Urinary bladder (tissue), 4 donors: ENCODE results near the gene TNNI3K. TPM values are rescaled to one million over a fixed set of nuclear protein-coding genes. Genes with fewer than 3 reads are reported as not detected.

ENCODE experiments used
- DNase-seq: peaks from one replicate; pipeline ENCODE4 v3.0.0-alpha.2; 2015; ENCODE audit errors: extremely low spot score
- H3K27ac ChIP-seq: one replicate; pipeline ENCODE4 v1.5.1; 2013; ENCODE audit warnings: low read depth, mild to moderate bottlenecking, moderate library complexity
- H3K36me3 ChIP-seq: one replicate; pipeline ENCODE4 v1.6.1; 2013; ENCODE audit warnings: mild to moderate bottlenecking, moderate library complexity; ENCODE audit not compliant: insufficient read depth
- H3K4me1 ChIP-seq: one replicate; pipeline ENCODE4 v1.6.1; 2013; ENCODE audit warnings: mild to moderate bottlenecking, moderate library complexity; ENCODE audit not compliant: insufficient read depth
- H3K4me3 ChIP-seq: one replicate; pipeline ENCODE4 v1.5.1; 2013; ENCODE audit warnings: low read depth, low read length
- WGBS: extraction: QIAGEN DNeasy Blood & Tissue Kit; methylation state at CpG from one replicate; pipeline ENCODE4 v1.1.7; 2013; 5-methylcytosine and 5-hydroxymethylcytosine counted together
- polyA plus RNA-seq: library from polyadenylated mRNA; stranded (reverse); fragments of 200-250 nt; gene quantifications from one replicate; pipeline ENCODE4 v1.2.3, GENCODE V29; 2013
- total RNA-seq: library from RNA; depleted of rRNA; stranded (reverse); fragments of >200 nt; gene quantifications from one replicate; pipeline ENCODE4 v1.2.3, GENCODE V29; 2014
- donor health status: healthy with polysubstance abuse.
- donor health status: healthy.

TNNI3K gene
- total and polyA plus RNA-seq, 2 donors = 1.4 to 5.1 TPM

DNA sequence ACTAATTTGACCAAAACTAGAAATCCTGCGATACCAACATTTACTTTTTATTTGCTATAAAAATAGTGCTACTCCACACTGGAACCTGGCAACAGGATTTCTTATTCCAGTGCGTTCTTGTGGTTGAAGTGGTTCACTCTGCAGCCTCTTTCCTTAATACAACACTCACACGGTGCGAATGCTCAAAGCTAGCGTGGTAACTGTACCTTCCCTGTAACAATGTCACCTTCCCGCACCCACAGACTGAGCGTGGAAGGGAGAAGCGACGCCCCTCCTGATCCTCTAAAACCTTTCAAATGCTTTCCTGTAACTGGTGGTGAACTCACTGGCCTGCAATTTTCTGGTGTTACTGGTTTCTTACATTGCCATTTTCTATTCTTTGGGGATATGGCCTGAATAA, 145.1 kb downstream of the TNNI3K start:
- Histone ChIP-seq H3K4me3 (no peak overlapping the region), H3K27ac (no peak overlapping the region), H3K4me1 (no peaks in the 10 kb centered on the region), H3K36me3 (no peaks in the 10 kb centered on the region)
- DNase-seq = no peak
- WGBS = 92% methylated on average over 9 of the region's 9 CpGs

DNA sequence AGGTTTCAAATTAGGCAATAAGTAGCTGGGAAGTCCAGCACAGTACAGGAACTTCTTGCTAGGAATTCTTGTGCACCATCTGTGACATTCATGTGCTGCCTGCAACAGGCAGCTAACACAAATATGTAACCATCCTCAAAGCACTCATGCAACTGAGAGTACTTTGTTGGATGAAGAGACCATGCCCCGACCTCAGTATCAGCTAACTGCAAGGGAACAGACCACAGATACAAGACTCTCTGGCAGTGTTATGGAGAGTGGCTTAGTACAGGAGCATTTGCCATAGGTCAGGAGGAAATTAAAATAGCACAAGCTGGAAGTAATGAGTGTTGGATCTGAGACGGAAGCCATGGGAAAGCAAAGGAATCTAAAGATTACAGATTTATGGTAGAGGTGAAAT, 153.7 kb downstream of the TNNI3K start:
- no peaks in the 10 kb centered on the region for H3K36me3 ChIP-seq
- H3K4me3 ChIP-seq = no peak overlapping the region
- no peak overlapping the region for H3K27ac ChIP-seq
- no peak for DNase-seq
- H3K4me1 ChIP-seq = no peaks in the 10 kb centered on the region
- 90% methylated on average over 2 of the region's 2 CpGs for WGBS

DNA sequence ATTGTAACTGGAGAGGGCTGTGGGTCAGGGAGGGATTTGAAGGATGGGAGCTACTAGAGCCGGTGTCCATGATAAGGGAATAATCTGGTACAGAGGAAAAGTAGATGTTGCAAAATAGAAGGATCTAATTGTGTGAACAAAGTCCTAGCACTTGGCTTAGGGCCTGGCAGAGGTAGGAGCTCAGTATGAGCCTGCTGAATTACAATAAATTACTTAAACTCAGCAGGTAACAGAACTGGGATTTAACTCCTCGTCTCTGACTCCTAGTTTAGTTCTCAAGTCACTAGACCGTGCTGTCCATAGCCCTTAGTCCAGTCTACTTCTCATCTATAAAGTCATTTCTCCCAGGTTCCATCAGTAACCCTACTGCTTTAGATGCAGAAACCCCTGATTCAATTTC, 157.0 kb downstream of the TNNI3K start:
- H3K36me3 ChIP-seq = no peaks in the 10 kb centered on the region
- DNase-seq = no peak
- H3K4me1 ChIP-seq = no peaks in the 10 kb centered on the region
- no peak overlapping the region for H3K27ac ChIP-seq
- no peak overlapping the region for H3K4me3 ChIP-seq
- 78% methylated on average over 3 of the region's 3 CpGs for WGBS

DNA sequence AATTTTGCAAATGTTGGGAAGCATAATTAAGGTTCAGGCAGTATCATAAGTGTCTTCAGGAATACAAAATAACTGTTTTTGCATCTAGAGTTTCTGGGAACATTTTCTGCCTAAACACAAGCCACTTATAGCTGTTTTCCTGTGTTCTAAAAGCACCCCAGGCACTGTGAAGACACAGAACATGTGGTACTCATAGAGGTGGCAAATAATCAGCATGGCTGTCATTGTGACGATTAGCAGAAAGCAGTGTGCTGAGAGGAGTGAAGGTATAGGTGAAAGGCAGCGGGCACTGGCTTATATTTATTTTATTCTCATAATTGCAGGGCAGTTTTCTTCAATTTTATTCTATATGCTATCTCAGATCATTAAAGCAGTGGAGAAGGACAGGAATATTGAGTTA, 157.7 kb downstream of the TNNI3K start:
- no peaks in the 10 kb centered on the region for H3K36me3 ChIP-seq
- H3K4me1 ChIP-seq = no peaks in the 10 kb centered on the region
- no peak for DNase-seq
- H3K4me3 ChIP-seq = no peak overlapping the region
- no peak overlapping the region for H3K27ac ChIP-seq
- WGBS = 72% methylated on average over 2 of the region's 2 CpGs

DNA sequence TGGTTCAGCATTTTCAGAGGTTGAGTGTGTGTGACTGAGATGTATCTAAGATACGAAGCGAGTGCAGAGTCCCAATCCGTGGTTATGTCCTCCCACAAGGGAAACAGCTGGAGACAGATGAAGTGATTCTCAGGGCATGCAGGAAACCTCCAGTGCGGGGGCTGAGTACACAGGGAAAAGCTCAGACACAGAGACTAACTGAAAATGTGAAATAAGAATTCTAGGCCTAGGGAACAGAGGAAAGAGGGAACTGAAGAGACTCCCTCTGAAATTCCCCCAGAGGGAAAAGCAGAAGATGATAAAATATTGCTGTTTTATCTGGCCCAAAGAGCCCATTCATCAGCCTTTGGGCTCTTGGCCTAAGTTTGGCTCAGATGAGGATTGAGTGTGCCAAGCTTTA, 160.4 kb downstream of the TNNI3K start:
- no peaks in the 10 kb centered on the region for H3K36me3 ChIP-seq
- no peak overlapping the region for H3K4me3 ChIP-seq
- WGBS = 34% methylated on average over 4 of the region's 4 CpGs
- DNase-seq = peak; percentile 66
- H3K4me1 ChIP-seq = no peaks in the 10 kb centered on the region
- no peak overlapping the region for H3K27ac ChIP-seq

DNA sequence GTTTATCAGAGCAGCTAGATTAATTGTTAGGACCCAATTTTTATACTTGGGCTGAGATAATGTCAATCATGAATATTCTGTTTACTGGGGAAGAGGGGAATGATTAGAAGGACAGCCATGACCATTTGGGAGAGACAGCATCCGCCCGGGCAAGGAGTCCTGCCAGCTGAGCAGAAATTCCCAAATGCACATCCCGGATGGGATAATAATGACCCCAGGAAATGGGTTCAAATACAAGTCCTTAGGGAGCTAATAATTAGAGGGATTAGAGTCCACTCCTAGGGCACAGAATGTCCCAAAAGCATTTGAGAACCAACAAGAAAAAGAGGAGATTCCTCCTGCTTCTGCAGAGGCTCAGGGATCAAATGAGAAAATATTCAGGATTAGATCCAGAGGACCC, 161.3 kb downstream of the TNNI3K start:
- Histone ChIP-seq H3K36me3 (no peaks in the 10 kb centered on the region), H3K4me3 (no peak overlapping the region), H3K4me1 (no peaks in the 10 kb centered on the region), H3K27ac (no peak overlapping the region)
- DNase-seq = no peak
- 71% methylated on average over 3 of the region's 3 CpGs for WGBS

DNA sequence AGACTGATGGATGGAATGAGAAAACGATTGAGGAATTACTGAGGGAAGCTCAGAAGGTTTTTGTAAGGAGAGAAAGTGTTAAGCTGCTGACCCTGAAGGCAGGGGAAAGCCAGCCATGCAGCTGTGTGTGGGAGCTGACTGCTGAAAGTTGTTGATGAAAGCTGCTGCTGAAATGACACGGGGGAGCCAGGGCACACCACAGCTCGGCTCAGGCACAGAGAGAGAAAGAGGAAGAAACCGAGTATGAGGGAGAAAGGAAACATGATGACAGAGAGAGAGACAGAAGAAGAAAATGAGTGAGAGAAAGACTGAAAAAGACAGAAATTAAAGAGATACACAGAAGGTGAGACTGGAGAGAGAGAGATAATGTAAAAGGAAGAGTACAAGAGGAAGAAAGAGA, 161.7 kb downstream of the TNNI3K start:
- WGBS = 12% methylated on average over 4 of the region's 4 CpGs
- Histone ChIP-seq H3K27ac (no peak overlapping the region), H3K4me1 (no peaks in the 10 kb centered on the region), H3K4me3 (no peak overlapping the region), H3K36me3 (no peaks in the 10 kb centered on the region)
- no peak for DNase-seq

DNA sequence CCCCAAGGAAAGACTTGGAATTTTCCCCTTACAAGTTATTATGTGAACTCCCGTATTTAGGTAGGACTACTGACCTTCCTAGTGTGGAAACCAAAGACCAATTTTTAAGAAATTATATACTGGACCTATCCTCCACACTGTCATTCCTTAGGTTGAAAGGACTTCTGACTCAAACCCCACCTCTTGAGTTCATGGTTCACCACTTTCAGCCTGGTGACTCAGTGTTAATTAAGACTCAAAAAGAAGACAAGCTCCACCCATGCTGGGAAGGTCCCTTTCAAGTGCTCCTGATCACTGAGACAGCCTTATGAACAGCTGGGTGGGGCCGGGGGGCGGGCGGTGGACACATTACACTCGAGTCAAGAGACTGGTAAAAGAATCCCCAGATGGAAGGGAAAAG, 164.1 kb downstream of the TNNI3K start:
- Histone ChIP-seq H3K4me1 (no peaks in the 10 kb centered on the region), H3K4me3 (no peak overlapping the region), H3K27ac (no peak overlapping the region), H3K36me3 (no peaks in the 10 kb centered on the region)
- no peak for DNase-seq
- 96% methylated on average over 5 of the region's 5 CpGs for WGBS

DNA sequence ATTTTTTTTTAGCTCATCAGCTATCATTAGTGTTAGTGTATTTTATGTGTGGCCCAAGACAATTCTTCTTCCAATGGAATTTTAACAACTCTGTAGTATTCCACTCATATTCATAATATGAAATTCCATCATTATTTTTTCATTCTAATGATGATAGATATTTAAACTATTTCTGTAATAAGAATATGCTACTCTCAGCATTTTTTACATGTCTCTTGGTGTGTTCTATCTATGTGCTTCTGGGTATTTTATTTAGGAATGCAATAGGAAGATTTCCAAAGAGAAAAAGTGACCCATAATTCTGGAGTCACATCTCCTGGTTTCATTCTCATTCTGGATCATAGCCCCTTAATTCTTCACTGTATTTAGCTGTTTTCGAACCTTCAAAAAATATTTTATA, 167.7 kb downstream of the TNNI3K start:
- Histone ChIP-seq H3K27ac (no peak overlapping the region), H3K4me1 (no peaks in the 10 kb centered on the region), H3K36me3 (no peaks in the 10 kb centered on the region), H3K4me3 (no peak overlapping the region)
- DNase-seq = no peak
- 91% methylated on average over 1 of the region's 1 CpG for WGBS

DNA sequence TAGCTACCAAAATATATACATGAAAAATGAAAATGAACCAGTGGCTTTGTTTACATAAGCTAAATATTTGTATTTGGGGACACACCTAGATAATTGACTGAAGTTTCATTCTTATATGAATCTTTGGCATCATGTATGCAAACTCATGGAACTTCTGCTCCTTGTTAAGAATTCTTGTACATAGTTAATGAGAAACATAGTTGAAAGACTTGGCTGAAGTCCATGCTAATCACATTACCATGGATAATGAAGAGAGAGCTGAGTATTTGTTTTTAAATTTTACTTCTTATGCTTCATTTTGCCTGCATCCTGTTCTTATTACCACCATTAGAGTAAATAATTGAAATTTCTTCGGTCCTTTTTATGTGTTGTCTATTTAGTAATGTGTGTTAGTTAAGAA, 168.4 kb downstream of the TNNI3K start:
- WGBS = 91% methylated on average over 1 of the region's 1 CpG
- DNase-seq = no peak
- Histone ChIP-seq H3K27ac (no peak overlapping the region), H3K4me1 (no peaks in the 10 kb centered on the region), H3K4me3 (no peak overlapping the region), H3K36me3 (no peaks in the 10 kb centered on the region)

DNA sequence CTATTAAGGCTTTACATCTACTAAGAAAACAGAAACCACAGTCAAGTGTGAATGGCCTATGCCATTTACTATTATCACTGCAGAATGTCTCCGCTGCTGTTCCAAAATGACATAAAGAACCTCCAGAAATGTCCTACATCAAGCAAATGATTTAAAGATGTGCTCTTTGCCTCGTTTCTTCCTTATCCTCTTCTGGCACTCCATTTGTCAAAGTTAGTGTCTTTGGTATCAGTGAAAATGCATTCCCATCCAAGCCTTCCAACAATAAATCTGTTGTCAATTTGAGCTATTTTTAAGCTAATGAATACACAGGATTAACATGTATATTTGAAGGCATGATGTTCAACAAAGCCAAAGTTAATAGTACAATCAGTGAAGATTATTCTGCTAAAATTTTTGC, 171.6 kb downstream of the TNNI3K start:
- 48% methylated on average over 2 of the region's 2 CpGs for WGBS
- Histone ChIP-seq H3K4me3 (no peak overlapping the region), H3K27ac (no peak overlapping the region), H3K36me3 (no peaks in the 10 kb centered on the region), H3K4me1 (no peaks in the 10 kb centered on the region)
- no peak for DNase-seq

DNA sequence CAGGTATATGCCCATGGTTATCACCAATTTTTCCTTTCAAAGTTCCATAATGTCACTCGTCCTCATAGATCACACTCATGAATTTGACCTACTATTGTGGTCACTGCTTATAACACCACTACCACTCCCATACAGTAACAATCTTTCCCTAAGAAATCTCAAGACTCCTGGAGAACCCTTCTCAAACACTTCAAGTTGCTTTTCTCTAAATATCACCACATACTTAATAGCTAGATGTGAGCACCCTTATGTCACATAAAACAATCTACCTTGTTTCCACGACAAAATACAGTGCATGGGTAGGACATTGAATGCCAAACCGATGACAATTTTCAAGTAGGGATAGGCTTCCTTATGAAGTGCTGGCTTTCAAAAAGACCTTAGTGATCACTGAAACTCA, 172.7 kb downstream of the TNNI3K start:
- Histone ChIP-seq H3K36me3 (no peaks in the 10 kb centered on the region), H3K4me1 (no peaks in the 10 kb centered on the region), H3K4me3 (no peak overlapping the region), H3K27ac (no peak overlapping the region)
- 90% methylated on average over 3 of the region's 3 CpGs for WGBS
- DNase-seq = no peak

DNA sequence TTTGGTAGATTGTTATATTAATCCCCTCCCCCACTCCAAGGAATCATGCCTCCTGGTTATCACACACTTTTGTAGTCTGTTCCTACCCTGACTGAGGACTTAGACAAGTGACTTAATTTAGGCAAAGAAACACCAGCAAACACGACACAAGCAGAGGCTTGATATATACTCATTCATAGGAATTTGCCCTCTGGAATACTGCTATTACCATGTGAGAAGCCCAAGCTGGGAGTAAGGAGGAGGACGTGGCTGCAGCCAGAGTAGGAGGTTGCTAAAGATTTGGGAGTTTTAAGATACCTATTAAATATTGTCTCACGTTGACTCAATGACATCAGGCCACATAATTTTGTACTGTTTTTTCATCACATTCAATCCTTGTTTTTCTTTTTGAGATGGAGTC, 177.1 kb downstream of the TNNI3K start:
- H3K27ac ChIP-seq = no peak overlapping the region
- H3K4me3 ChIP-seq = no peak overlapping the region
- no peaks in the 10 kb centered on the region for H3K36me3 ChIP-seq
- no peaks in the 10 kb centered on the region for H3K4me1 ChIP-seq
- 58% methylated on average over 3 of the region's 3 CpGs for WGBS
- no peak for DNase-seq

DNA sequence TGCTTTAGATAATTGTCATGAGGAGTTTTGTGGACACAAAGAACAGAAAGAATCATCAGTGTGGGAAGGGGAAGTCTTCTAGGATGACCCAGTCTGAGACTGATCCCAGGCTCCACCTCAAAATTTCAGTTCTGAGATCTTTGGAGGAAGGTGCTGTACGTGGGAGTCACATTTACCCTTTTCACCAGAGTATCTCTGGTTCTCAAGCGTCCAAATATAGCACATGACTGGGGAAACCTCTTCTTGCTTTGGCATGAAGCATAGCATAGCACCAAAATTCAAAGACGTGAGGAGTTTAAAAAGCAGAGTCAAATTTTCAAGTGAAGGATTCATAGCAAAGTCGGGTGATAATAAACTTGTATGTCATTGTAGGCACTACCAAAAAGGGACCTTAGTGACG, 180.7 kb downstream of the TNNI3K start:
- Histone ChIP-seq H3K36me3 (no peaks in the 10 kb centered on the region), H3K4me1 (no peaks in the 10 kb centered on the region), H3K27ac (no peak overlapping the region), H3K4me3 (no peak overlapping the region)
- 76% methylated on average over 5 of the region's 5 CpGs for WGBS
- no peak for DNase-seq

DNA sequence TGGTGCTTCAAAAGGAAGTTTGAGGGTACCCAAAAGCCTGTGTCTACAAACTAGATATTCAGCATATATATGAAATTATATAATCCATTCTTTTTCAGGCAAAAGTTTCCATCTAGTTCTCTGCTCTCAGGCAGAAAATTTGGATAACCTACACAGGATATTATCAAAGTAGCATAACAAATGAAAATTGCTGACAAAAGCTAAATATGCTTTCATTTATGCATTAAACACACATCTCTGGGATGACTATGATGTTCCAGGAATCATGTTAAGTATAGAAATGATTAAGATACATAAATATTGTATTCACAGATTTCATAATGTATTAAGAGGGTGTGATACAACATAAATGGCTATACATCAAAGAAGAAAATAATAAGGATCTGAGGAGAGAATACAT, 184.4 kb downstream of the TNNI3K start:
- H3K4me3 ChIP-seq = no peak overlapping the region
- no peak for DNase-seq
- no peak overlapping the region for H3K27ac ChIP-seq
- H3K4me1 ChIP-seq = no peaks in the 10 kb centered on the region
- no peaks in the 10 kb centered on the region for H3K36me3 ChIP-seq
